NB4 (cell line): ENCODE results near the gene CFD.

Experiments used
- CTCF ChIP-seq: IDR thresholded peaks from one replicate; pipeline ENCODE4 v1.5.1; 2012; ENCODE audit warnings: low read depth, low read length
- MYC ChIP-seq: IDR thresholded peaks from 2 replicates; pipeline ENCODE4 v1.6.1; 2011; ENCODE audit warnings: low read depth, low read length
- POLR2A ChIP-seq: IDR thresholded peaks from 2 replicates; pipeline ENCODE4 v1.6.1; 2011; ENCODE audit warnings: mild to moderate bottlenecking; ENCODE audit not compliant: insufficient read length; ENCODE audit errors: extremely low read depth

GRCh38 chr19:906480-906879 is 47.0 kb downstream of the CFD start:
- TF ChIP-seq CTCF (no peak), MYC (no peak), POLR2A (no peak)
